Liver (tissue), 9 donors: ENCODE measurements around the gene ABCB1. TPM values are rescaled to one million over a fixed set of nuclear protein-coding genes. Genes with fewer than 3 reads are reported as not detected.

Experiments
- DNase-seq: peaks from one replicate; pipeline ENCODE4 v3.0.0-alpha.2; 2017; ENCODE audit warnings: low spot score
- H3K27ac ChIP-seq, 2 donors: one replicate each; pipeline ENCODE4 v1.7.0; 2013; ENCODE audit warnings: inconsistent platforms in 2 of 2, low read length in 2 of 2, control low read depth in 1 of 2, low read depth in 1 of 2, mild to moderate bottlenecking in 1 of 2
- H3K27me3 ChIP-seq, 4 donors: one replicate each; pipeline versions ENCODE4 v1.6.1 to v1.7.0; 2013; ENCODE audit warnings: low read length in 3 of 4, inconsistent platforms in 1 of 4, mild to moderate bottlenecking in 1 of 4, moderate library complexity in 1 of 4; ENCODE audit not compliant: control insufficient read depth in 4 of 4, insufficient read depth in 4 of 4
- H3K36me3 ChIP-seq, 4 donors: one replicate each; pipeline versions ENCODE4 v1.6.1 to v1.7.0; 2013; ENCODE audit warnings: low read length in 3 of 4, mild to moderate bottlenecking in 3 of 4, low read depth in 1 of 4, moderate library complexity in 1 of 4; ENCODE audit not compliant: control insufficient read depth in 4 of 4, insufficient read depth in 3 of 4
- H3K4me1 ChIP-seq, 4 donors: one replicate each; pipeline versions ENCODE4 v1.6.1 to v1.7.0; 2013; ENCODE audit warnings: low read length in 3 of 4, mild to moderate bottlenecking in 3 of 4, moderate library complexity in 1 of 4; ENCODE audit not compliant: control insufficient read depth in 4 of 4, insufficient read depth in 4 of 4
- H3K4me3 ChIP-seq, 3 donors: one replicate each; pipeline versions ENCODE4 v1.6.1 to v1.7.0; 2013; ENCODE audit warnings: low read length in 3 of 3, control low read depth in 1 of 3, low read depth in 1 of 3, mild to moderate bottlenecking in 1 of 3
- H3K9ac ChIP-seq, 2 donors: one replicate each; pipeline ENCODE4 v1.7.0; 2013; ENCODE audit warnings: low read length in 2 of 2, mild to moderate bottlenecking in 2 of 2, moderate library complexity in 2 of 2, control low read depth in 1 of 2, low read depth in 1 of 2
- H3K9me3 ChIP-seq, 4 donors: one replicate each; pipeline versions ENCODE4 v1.6.1 to v1.7.0; 2013; ENCODE audit warnings: low read length in 3 of 4; ENCODE audit not compliant: control insufficient read depth in 4 of 4
- FOXA1 ChIP-seq: IDR thresholded peaks from 2 replicates; pipeline ENCODE4 v1.6.1; 2016; ENCODE audit warnings: antibody characterized with exemption
- FOXA2 ChIP-seq: IDR thresholded peaks from 2 replicates; pipeline ENCODE4 v1.6.1; 2016; ENCODE audit warnings: antibody characterized with exemption
- JUND ChIP-seq, 2 donors: IDR thresholded peaks; 2 replicates each; pipeline ENCODE4 v1.6.1; 2016; ENCODE audit warnings: antibody characterized with exemption in 2 of 2
- RXRA ChIP-seq, 2 donors: IDR thresholded peaks; 2 replicates each; pipeline ENCODE4 v1.6.1; 2017 to 2018; ENCODE audit warnings: antibody characterized with exemption in 2 of 2, mild to moderate bottlenecking in 1 of 2
- SP1 ChIP-seq: IDR thresholded peaks from 2 replicates; pipeline ENCODE4 v1.6.1; 2018; ENCODE audit warnings: antibody characterized with exemption, mild to moderate bottlenecking
- TAF1 ChIP-seq: conservative IDR thresholded peaks from 2 replicates; pipeline ENCODE4 v1.6.1; 2016; ENCODE audit warnings: antibody characterized with exemption, mild to moderate bottlenecking
- YY1 ChIP-seq: IDR thresholded peaks from 2 replicates; pipeline ENCODE4 v1.6.1; 2016; ENCODE audit warnings: antibody characterized with exemption, mild to moderate bottlenecking
- WGBS: extraction: QIAGEN DNeasy Blood & Tissue Kit; methylation state at CpG from one replicate; pipeline ENCODE4 v1.1.7; 2013; 5-methylcytosine and 5-hydroxymethylcytosine counted together
- polyA plus RNA-seq, 2 donors: library from polyadenylated mRNA; stranded (reverse) in 1 of 2; unstranded in 1 of 2; fragments of 200-250 nt in 1 of 2; fragments of >200 nt in 1 of 2; fragmentation: Nextera tagmentation in 1 of 2; extraction: Ambion mirVana in 1 of 2; gene quantifications; one replicate each; pipeline versions ENCODE4 v1.2.1 to v1.2.3, GENCODE V29; 2013 to 2015
- total RNA-seq, 2 donors: library from RNA; depleted of rRNA; stranded (reverse); fragments of >200 nt; gene quantifications; one replicate each; pipeline ENCODE4 v1.2.3, GENCODE V29; 2014
- TF ChIP-seq, protein P1 (sequence below): fragments of 150-350 bp; IDR thresholded peaks from 2 replicates; pipeline ENCODE4 v1.5.1; 2017; ENCODE audit warnings: improper control_type of control experiment, low read depth, low read length; ENCODE audit not compliant: missing input control
- TF ChIP-seq, protein P2 (sequence below): IDR thresholded peaks from 2 replicates; pipeline ENCODE4 v1.6.1; 2016; ENCODE audit warnings: antibody characterized with exemption, mild to moderate bottlenecking
- TF ChIP-seq, protein P3 (sequence below): IDR thresholded peaks from 2 replicates; pipeline ENCODE4 v1.6.1; 2016; ENCODE audit warnings: antibody characterized with exemption
- TF ChIP-seq, protein P4 (sequence below): IDR thresholded peaks from 2 replicates; pipeline ENCODE4 v1.6.1; 2016; ENCODE audit warnings: antibody characterized with exemption
- donor health status: healthy.
- donor health status: healthy.
- donor health status: healthy.
- donor health status: healthy.
- donor health status: healthy.

Gene ABCB1
- total and polyA plus RNA-seq, 4 donors = 11.9 to 53.2 (median 21.0) TPM

DNA sequence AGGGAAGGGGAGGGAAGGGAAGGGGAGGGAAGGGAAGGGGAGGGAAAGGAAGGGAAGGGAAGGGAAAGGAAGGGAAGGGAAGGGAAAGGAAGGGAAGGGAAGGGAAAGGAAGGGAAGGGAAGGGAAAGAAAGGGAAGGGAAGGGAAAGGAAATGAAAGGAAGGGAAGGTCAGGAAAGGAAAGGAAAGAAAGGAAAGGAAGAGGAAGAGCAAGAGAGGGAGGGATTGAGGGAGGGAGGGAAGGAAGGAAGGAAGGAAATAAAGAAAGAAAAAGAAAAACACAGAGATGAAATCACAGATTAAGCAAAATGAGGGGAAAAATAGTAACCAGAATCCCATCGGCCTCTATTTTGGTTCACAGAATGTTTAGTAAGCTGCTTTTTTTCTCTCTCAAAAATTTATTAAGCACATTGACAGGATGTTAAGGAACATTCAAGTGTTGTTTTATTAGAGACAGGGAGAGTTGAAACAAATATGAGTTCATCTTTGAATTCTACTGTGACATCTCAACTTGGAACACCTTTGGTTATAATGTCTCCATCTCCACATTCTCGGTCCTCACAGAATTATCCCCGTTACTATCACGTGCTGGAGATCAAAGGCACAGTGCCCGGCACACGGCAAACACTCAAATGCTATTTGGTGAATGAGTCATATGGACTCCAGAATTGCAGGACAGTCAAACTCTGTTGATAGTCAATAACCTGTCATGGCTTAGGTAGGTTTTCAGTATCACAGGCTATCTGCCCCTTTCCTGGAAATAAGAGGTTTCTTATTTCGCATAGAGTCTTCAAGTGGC, 52.4 kb downstream of the ABCB1 start:
- Histone ChIP-seq H3K27ac (no peak overlapping the region), H3K4me3 (no peak overlapping the region), H3K4me1 (no peaks in the 10 kb centered on the region), H3K27me3 (no peaks in the 10 kb centered on the region), H3K36me3 (peaks cover 0 to 34% (median 17%) of the 10 kb centered on the region in 4 donors), H3K9ac (no peak overlapping the region), H3K9me3 (no peaks in the 10 kb centered on the region)
- no peak for DNase-seq
- 84% methylated on average over 7 of the region's 7 CpGs for whole genome bisulfite sequencing
- TF ChIP-seq YY1 = no peak
- TF ChIP-seq SP1 = no peak
- no peak for TF ChIP-seq FOXA2
- TF ChIP-seq FOXA1 = no peak

DNA sequence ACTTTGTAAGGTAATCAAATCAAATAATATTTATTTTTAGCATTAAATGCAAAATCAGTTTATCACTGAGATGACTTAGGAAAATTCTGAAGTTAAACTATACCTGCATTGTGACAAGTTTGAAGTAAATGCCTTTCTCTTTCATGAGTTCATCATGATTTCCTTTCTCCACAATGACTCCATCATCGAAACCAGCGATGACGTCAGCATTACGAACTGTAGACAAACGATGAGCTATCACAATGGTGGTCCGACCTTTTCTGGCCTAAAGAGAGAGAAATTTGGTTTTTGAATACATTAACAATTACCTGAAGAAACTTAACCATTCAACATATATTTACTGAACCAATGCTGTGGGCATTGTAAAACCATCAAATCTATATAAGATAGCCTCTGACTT, 54.9 kb downstream of the ABCB1 start:
- TF ChIP-seq, protein P1, sequence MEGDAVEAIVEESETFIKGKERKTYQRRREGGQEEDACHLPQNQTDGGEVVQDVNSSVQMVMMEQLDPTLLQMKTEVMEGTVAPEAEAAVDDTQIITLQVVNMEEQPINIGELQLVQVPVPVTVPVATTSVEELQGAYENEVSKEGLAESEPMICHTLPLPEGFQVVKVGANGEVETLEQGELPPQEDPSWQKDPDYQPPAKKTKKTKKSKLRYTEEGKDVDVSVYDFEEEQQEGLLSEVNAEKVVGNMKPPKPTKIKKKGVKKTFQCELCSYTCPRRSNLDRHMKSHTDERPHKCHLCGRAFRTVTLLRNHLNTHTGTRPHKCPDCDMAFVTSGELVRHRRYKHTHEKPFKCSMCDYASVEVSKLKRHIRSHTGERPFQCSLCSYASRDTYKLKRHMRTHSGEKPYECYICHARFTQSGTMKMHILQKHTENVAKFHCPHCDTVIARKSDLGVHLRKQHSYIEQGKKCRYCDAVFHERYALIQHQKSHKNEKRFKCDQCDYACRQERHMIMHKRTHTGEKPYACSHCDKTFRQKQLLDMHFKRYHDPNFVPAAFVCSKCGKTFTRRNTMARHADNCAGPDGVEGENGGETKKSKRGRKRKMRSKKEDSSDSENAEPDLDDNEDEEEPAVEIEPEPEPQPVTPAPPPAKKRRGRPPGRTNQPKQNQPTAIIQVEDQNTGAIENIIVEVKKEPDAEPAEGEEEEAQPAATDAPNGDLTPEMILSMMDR = no peak
- TF ChIP-seq SP1 (no peak), TAF1 (no peak), JUND (IDR thresholded peaks at IDR 0.05) (no peak), FOXA2 (no peak), RXRA (IDR thresholded peaks at IDR 0.05) (no peak)
- TF ChIP-seq, protein P2, sequence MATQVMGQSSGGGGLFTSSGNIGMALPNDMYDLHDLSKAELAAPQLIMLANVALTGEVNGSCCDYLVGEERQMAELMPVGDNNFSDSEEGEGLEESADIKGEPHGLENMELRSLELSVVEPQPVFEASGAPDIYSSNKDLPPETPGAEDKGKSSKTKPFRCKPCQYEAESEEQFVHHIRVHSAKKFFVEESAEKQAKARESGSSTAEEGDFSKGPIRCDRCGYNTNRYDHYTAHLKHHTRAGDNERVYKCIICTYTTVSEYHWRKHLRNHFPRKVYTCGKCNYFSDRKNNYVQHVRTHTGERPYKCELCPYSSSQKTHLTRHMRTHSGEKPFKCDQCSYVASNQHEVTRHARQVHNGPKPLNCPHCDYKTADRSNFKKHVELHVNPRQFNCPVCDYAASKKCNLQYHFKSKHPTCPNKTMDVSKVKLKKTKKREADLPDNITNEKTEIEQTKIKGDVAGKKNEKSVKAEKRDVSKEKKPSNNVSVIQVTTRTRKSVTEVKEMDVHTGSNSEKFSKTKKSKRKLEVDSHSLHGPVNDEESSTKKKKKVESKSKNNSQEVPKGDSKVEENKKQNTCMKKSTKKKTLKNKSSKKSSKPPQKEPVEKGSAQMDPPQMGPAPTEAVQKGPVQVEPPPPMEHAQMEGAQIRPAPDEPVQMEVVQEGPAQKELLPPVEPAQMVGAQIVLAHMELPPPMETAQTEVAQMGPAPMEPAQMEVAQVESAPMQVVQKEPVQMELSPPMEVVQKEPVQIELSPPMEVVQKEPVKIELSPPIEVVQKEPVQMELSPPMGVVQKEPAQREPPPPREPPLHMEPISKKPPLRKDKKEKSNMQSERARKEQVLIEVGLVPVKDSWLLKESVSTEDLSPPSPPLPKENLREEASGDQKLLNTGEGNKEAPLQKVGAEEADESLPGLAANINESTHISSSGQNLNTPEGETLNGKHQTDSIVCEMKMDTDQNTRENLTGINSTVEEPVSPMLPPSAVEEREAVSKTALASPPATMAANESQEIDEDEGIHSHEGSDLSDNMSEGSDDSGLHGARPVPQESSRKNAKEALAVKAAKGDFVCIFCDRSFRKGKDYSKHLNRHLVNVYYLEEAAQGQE = no peak
- TF ChIP-seq, protein P3, sequence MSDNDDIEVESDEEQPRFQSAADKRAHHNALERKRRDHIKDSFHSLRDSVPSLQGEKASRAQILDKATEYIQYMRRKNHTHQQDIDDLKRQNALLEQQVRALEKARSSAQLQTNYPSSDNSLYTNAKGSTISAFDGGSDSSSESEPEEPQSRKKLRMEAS = no peak
- TF ChIP-seq, protein P4, sequence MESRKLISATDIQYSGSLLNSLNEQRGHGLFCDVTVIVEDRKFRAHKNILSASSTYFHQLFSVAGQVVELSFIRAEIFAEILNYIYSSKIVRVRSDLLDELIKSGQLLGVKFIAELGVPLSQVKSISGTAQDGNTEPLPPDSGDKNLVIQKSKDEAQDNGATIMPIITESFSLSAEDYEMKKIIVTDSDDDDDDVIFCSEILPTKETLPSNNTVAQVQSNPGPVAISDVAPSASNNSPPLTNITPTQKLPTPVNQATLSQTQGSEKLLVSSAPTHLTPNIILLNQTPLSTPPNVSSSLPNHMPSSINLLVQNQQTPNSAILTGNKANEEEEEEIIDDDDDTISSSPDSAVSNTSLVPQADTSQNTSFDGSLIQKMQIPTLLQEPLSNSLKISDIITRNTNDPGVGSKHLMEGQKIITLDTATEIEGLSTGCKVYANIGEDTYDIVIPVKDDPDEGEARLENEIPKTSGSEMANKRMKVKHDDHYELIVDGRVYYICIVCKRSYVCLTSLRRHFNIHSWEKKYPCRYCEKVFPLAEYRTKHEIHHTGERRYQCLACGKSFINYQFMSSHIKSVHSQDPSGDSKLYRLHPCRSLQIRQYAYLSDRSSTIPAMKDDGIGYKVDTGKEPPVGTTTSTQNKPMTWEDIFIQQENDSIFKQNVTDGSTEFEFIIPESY = no peak
- DNase-seq = no peak
- whole genome bisulfite sequencing = 95% methylated on average over 6 of the region's 6 CpGs
- H3K4me1 ChIP-seq = no peaks in the 10 kb centered on the region
- H3K27ac ChIP-seq = no peak overlapping the region
- no peak overlapping the region for H3K4me3 ChIP-seq
- no peaks in the 10 kb centered on the region for H3K27me3 ChIP-seq
- no peak overlapping the region for H3K9ac ChIP-seq
- peaks cover 2 to 44% (median 15%) of the 10 kb centered on the region in 4 donors for H3K36me3 ChIP-seq
- H3K9me3 ChIP-seq = no peaks in the 10 kb centered on the region
